H1 (cell line): ENCODE measurements around the gene CIC.

Source experiments
- CHD2 ChIP-seq: IDR thresholded peaks from 2 replicates; pipeline ENCODE4 v1.6.1; 2012; ENCODE audit warnings: low read length, improper control_type of control experiment
- CTCF ChIP-seq, 3 experiments: IDR thresholded peaks; 1 replicate in 2 of 3; 2 replicates in 1 of 3; pipeline versions ENCODE4 v1.5.1 to v1.6.1; 2011; ENCODE audit warnings: low read length in 3 of 3, mild to moderate bottlenecking in 3 of 3, inconsistent platforms in 2 of 3, low read depth in 1 of 3, moderate library complexity in 1 of 3; ENCODE audit not compliant: insufficient read depth in 1 of 3; ENCODE audit errors: control extremely low read depth in 1 of 3
- EZH2 ChIP-seq: fragments of 200-600 bp; sonication (generic); IDR thresholded peaks from 2 replicates; pipeline ENCODE4 v1.7.1; 2012; ENCODE audit warnings: low read depth, mild to moderate bottlenecking, moderate library complexity, low read length, inconsistent platforms; ENCODE audit not compliant: severe bottlenecking
- FOSL1 ChIP-seq: IDR thresholded peaks from 2 replicates; pipeline ENCODE4 v1.6.1; 2011; ENCODE audit warnings: mild to moderate bottlenecking, low read depth, low read length, moderate library complexity; ENCODE audit not compliant: insufficient read depth
- HDAC2 ChIP-seq, 2 experiments: fragments of 300-600 bp in 1 of 2; sonication (generic) in 1 of 2; IDR thresholded peaks; 2 replicates each; pipeline ENCODE4 v1.6.1; 2011 to 2012; ENCODE audit warnings: low read depth in 2 of 2, low read length in 2 of 2, mild to moderate bottlenecking in 2 of 2, moderate library complexity in 2 of 2, borderline replicate concordance in 1 of 2, inconsistent platforms in 1 of 2
- MAX ChIP-seq: IDR thresholded peaks from 2 replicates; pipeline ENCODE4 v1.6.1; 2012; ENCODE audit warnings: inconsistent platforms
- PHF8 ChIP-seq: fragments of 200-600 bp; sonication (generic); conservative IDR thresholded peaks from 2 replicates; pipeline ENCODE4 v1.7.1; 2012; ENCODE audit warnings: low read depth, mild to moderate bottlenecking, inconsistent platforms, low read length, moderate library complexity
- POLR2A ChIP-seq, 2 experiments: IDR thresholded peaks; 1 replicate in 1 of 2; 2 replicates in 1 of 2; pipeline ENCODE4 v1.6.1; 2011; ENCODE audit warnings: low read depth in 2 of 2, low read length in 2 of 2, mild to moderate bottlenecking in 2 of 2; ENCODE audit errors: control extremely low read depth in 1 of 2
- POLR2AphosphoS5 ChIP-seq: IDR thresholded peaks from 2 replicates; pipeline ENCODE4 v1.6.1; 2011; ENCODE audit warnings: low read depth, low read length
- RAD21 ChIP-seq, 2 experiments: IDR thresholded peaks in 1 of 2; conservative IDR thresholded peaks in 1 of 2; 2 replicates each; pipeline ENCODE4 v1.6.1; 2011; ENCODE audit warnings: low read depth in 2 of 2, low read length in 2 of 2, improper control_type of control experiment in 1 of 2, inconsistent platforms in 1 of 2, mild to moderate bottlenecking in 1 of 2, moderate library complexity in 1 of 2
- SIN3A ChIP-seq, 2 experiments: IDR thresholded peaks in 1 of 2; conservative IDR thresholded peaks in 1 of 2; 2 replicates each; pipeline ENCODE4 v1.6.1; 2011 to 2012; ENCODE audit warnings: low read length in 2 of 2, improper control_type of control experiment in 1 of 2, low read depth in 1 of 2, mild to moderate bottlenecking in 1 of 2
- SP1 ChIP-seq: IDR thresholded peaks from 2 replicates; pipeline ENCODE4 v1.6.1; 2011; ENCODE audit warnings: low read depth, low read length
- SP2 ChIP-seq: IDR thresholded peaks from 2 replicates; pipeline ENCODE4 v1.6.1; 2012; ENCODE audit warnings: mild to moderate bottlenecking, low read length, inconsistent platforms
- TAF1 ChIP-seq: IDR thresholded peaks from 2 replicates; pipeline ENCODE4 v1.6.1; 2011; ENCODE audit warnings: mild to moderate bottlenecking, low read depth, low read length

GRCh38 chr19:42288387-42288786 is 19.3 kb downstream of the CIC start:
- TF ChIP-seq HDAC2 (IDR thresholded peaks at IDR 0.05; ENCODE audit: borderline replicate concordance in 1 of 2, low read depth in 2 of 2, low read length in 2 of 2) = no peak
- TF ChIP-seq RAD21 (IDR thresholded peaks at IDR 0.05 in 1 of 2, conservative IDR thresholded peaks at IDR 0.05 in 1 of 2; ENCODE audit: low read depth in 2 of 2, low read length in 2 of 2) = no peak
- TF ChIP-seq EZH2 = no peak
- no peak for TF ChIP-seq SIN3A (conservative IDR thresholded peaks at IDR 0.05 in 1 of 2, IDR thresholded peaks at IDR 0.05 in 1 of 2; ENCODE audit: low read depth in 1 of 2, low read length in 2 of 2)
- TF ChIP-seq POLR2AphosphoS5 = no peak
- no peak for TF ChIP-seq CHD2
- no peak for TF ChIP-seq CTCF (IDR thresholded peaks at IDR 0.05; ENCODE audit: control extremely low read depth in 1 of 3, insufficient read depth in 1 of 3, low read depth in 1 of 3, low read length in 3 of 3)
- no peak for TF ChIP-seq PHF8
- no peak for TF ChIP-seq SP2
- TF ChIP-seq TAF1 = no peak
- no peak for TF ChIP-seq MAX
- no peak for TF ChIP-seq FOSL1
- TF ChIP-seq SP1 = no peak
- TF ChIP-seq POLR2A (IDR thresholded peaks at IDR 0.05; ENCODE audit: control extremely low read depth in 1 of 2, low read depth in 2 of 2, low read length in 2 of 2) = no peak
